Measurements from ENCODE around the gene TATDN2. TPM values are rescaled to one million over a fixed set of nuclear protein-coding genes. Genes with fewer than 3 reads are reported as not detected.

Gene TATDN2
- total and polyA plus RNA-seq, 9 of the 15 experiments (the other 6 are each of a cell fraction or from before 2014, with no cell fraction given), result 5.2 to 44.7 (median 25.8) TPM

DNA sequence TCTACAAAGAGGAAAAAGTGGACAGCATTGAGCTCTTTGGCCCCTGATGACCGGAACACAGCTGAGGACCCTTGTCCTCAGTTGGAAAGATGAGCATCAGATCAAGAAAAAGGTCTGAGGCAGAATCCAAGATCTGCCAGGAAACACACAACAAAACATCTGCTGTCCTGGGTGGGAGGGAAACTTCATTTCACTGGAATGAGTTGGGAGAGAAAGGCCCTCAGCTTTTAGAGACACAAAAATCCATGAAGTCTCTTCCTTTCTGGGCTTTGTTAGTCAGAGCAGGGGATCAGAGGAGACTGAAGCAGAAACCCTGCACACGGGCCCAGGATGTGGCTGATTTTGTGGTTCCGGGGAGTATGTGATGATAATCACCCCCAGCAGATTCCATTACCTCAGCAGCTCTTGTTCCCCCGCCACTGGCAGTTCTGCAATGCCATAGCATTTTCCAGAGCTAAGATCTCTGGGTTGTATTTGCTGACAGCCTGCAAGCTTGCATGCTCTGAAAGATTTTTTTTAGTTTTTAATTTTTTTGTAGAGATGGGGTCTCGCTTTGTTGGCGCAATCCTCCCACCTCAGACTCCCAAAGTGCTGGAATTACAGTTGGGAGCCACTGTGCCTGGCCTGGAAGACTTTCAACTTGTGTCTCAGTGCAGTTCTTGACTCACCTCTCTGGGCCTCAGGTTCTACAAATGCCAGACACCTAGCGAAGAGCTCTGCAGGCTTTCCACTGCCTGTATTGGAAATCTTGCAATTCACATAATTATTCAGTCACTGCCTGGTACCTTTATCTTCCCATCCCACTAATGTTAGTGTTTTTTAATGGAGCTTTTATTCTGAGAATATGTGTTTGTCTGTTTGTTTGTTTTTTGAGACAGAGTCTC is 5.8 kb upstream of the TATDN2 start (continued):
- TF ChIP-seq, protein P1, sequence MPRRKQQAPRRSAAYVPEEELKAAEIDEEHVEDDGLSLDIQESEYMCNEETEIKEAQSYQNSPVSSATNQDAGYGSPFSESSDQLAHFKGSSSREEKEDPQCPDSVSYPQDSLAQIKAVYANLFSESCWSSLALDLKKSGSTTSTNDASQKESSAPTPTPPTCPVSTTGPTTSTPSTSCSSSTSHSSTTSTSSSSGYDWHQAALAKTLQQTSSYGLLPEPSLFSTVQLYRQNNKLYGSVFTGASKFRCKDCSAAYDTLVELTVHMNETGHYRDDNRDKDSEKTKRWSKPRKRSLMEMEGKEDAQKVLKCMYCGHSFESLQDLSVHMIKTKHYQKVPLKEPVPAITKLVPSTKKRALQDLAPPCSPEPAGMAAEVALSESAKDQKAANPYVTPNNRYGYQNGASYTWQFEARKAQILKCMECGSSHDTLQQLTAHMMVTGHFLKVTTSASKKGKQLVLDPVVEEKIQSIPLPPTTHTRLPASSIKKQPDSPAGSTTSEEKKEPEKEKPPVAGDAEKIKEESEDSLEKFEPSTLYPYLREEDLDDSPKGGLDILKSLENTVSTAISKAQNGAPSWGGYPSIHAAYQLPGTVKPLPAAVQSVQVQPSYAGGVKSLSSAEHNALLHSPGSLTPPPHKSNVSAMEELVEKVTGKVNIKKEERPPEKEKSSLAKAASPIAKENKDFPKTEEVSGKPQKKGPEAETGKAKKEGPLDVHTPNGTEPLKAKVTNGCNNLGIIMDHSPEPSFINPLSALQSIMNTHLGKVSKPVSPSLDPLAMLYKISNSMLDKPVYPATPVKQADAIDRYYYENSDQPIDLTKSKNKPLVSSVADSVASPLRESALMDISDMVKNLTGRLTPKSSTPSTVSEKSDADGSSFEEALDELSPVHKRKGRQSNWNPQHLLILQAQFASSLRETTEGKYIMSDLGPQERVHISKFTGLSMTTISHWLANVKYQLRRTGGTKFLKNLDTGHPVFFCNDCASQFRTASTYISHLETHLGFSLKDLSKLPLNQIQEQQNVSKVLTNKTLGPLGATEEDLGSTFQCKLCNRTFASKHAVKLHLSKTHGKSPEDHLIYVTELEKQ (CRISPR knock-in tag; IDR thresholded peaks at IDR 0.05), result no peak
- TF ChIP-seq NFATC3 (IDR thresholded peaks at IDR 0.05) (no peak), FOXA1 (IDR thresholded peaks at IDR 0.05; ENCODE audit: borderline replicate concordance) (no peak), MTA1 (IDR thresholded peaks at IDR 0.05; ENCODE audit: borderline replicate concordance) (no peak), ZNF124 (CRISPR knock-in tag; IDR thresholded peaks at IDR 0.05) (no peak), ARID1B (IDR thresholded peaks at IDR 0.05) (peak; percentile 65; the same call in 1 of the 2 replicates), MCM7 (IDR thresholded peaks at IDR 0.05) (no peak), NR3C1 (CRISPR knock-in tag; IDR thresholded peaks at IDR 0.05) (no peak), PHF21A (IDR thresholded peaks at IDR 0.05; ENCODE audit: borderline replicate concordance, low read depth) (no peak), BRF1 (IDR thresholded peaks at IDR 0.05; ENCODE audit: borderline replicate concordance, extremely low read depth, insufficient read length) (no peak), RFX1 (IDR thresholded peaks at IDR 0.05) (no peak), NCOA2 (IDR thresholded peaks at IDR 0.05; ENCODE audit: partially characterized antibody in 2 of 2) (no peak), JUN (IDR thresholded peaks at IDR 0.05; ENCODE audit: borderline replicate concordance, low read depth, low read length) (0 out of 2 replicates have a peak, but pooled peaks have one; percentile 10), JUN (CRISPR knock-in tag; IDR thresholded peaks at IDR 0.05; ENCODE audit: borderline replicate concordance) (no peak), ILF3 (IDR thresholded peaks at IDR 0.05; ENCODE audit: borderline replicate concordance) (no peak)
- TF ChIP-seq, protein P2, sequence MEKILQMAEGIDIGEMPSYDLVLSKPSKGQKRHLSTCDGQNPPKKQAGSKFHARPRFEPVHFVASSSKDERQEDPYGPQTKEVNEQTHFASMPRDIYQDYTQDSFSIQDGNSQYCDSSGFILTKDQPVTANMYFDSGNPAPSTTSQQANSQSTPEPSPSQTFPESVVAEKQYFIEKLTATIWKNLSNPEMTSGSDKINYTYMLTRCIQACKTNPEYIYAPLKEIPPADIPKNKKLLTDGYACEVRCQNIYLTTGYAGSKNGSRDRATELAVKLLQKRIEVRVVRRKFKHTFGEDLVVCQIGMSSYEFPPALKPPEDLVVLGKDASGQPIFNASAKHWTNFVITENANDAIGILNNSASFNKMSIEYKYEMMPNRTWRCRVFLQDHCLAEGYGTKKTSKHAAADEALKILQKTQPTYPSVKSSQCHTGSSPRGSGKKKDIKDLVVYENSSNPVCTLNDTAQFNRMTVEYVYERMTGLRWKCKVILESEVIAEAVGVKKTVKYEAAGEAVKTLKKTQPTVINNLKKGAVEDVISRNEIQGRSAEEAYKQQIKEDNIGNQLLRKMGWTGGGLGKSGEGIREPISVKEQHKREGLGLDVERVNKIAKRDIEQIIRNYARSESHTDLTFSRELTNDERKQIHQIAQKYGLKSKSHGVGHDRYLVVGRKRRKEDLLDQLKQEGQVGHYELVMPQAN (IDR thresholded peaks at IDR 0.05; ENCODE audit: borderline replicate concordance), result no peak
- TF ChIP-seq, protein P3, sequence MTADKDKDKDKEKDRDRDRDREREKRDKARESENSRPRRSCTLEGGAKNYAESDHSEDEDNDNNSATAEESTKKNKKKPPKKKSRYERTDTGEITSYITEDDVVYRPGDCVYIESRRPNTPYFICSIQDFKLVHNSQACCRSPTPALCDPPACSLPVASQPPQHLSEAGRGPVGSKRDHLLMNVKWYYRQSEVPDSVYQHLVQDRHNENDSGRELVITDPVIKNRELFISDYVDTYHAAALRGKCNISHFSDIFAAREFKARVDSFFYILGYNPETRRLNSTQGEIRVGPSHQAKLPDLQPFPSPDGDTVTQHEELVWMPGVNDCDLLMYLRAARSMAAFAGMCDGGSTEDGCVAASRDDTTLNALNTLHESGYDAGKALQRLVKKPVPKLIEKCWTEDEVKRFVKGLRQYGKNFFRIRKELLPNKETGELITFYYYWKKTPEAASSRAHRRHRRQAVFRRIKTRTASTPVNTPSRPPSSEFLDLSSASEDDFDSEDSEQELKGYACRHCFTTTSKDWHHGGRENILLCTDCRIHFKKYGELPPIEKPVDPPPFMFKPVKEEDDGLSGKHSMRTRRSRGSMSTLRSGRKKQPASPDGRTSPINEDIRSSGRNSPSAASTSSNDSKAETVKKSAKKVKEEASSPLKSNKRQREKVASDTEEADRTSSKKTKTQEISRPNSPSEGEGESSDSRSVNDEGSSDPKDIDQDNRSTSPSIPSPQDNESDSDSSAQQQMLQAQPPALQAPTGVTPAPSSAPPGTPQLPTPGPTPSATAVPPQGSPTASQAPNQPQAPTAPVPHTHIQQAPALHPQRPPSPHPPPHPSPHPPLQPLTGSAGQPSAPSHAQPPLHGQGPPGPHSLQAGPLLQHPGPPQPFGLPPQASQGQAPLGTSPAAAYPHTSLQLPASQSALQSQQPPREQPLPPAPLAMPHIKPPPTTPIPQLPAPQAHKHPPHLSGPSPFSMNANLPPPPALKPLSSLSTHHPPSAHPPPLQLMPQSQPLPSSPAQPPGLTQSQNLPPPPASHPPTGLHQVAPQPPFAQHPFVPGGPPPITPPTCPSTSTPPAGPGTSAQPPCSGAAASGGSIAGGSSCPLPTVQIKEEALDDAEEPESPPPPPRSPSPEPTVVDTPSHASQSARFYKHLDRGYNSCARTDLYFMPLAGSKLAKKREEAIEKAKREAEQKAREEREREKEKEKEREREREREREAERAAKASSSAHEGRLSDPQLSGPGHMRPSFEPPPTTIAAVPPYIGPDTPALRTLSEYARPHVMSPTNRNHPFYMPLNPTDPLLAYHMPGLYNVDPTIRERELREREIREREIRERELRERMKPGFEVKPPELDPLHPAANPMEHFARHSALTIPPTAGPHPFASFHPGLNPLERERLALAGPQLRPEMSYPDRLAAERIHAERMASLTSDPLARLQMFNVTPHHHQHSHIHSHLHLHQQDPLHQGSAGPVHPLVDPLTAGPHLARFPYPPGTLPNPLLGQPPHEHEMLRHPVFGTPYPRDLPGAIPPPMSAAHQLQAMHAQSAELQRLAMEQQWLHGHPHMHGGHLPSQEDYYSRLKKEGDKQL (CRISPR knock-in tag; IDR thresholded peaks at IDR 0.05; ENCODE audit: borderline replicate concordance), result no peak

All from K562 (cell line).